Measurements from ENCODE around the gene APPL1. TPM values are rescaled to one million over a fixed set of nuclear protein-coding genes. Genes with fewer than 3 reads are reported as not detected.

Gene APPL1
- total RNA-seq, 1 donor from 2014 or later = 42.8 TPM

DNA sequence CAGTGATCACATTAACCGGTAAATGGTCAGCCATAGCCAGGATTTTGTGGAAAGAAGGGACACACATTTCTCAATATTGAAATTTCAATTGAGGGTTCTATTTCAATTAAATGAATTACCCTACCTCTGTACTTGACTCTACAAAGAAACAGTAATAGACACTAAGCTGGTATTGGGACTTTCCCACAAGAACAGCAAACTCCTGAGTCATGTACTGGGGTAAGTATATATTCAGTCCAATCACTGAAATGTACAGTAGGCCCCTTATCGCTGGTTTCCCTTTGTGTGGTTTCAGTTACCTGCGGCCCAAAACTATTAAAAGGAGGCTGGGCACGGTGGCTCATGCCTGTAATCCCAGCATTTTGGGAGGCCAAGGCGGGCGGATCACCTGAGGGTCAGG, 47.3 kb downstream of the APPL1 start:
- peaks cover 47% of the 10 kb centered on the region for H3K36me3 ChIP-seq
- DNase-seq = no peak
- H3K9me3 ChIP-seq = no peaks in the 10 kb centered on the region
- no peak for ATAC-seq
- TF ChIP-seq, protein P1, sequence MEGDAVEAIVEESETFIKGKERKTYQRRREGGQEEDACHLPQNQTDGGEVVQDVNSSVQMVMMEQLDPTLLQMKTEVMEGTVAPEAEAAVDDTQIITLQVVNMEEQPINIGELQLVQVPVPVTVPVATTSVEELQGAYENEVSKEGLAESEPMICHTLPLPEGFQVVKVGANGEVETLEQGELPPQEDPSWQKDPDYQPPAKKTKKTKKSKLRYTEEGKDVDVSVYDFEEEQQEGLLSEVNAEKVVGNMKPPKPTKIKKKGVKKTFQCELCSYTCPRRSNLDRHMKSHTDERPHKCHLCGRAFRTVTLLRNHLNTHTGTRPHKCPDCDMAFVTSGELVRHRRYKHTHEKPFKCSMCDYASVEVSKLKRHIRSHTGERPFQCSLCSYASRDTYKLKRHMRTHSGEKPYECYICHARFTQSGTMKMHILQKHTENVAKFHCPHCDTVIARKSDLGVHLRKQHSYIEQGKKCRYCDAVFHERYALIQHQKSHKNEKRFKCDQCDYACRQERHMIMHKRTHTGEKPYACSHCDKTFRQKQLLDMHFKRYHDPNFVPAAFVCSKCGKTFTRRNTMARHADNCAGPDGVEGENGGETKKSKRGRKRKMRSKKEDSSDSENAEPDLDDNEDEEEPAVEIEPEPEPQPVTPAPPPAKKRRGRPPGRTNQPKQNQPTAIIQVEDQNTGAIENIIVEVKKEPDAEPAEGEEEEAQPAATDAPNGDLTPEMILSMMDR (IDR thresholded peaks at IDR 0.05) = no peak
- no peaks in the 10 kb centered on the region for H3K4me1 ChIP-seq
- H3K4me3 ChIP-seq = no peak overlapping the region
- intact Hi-C loops (cut with DNase I) = no loop called here
- no peak overlapping the region for H3K27ac ChIP-seq
- H3K27me3 ChIP-seq = no peaks in the 10 kb centered on the region

- Histone ChIP-seq H3K4me3 (no peak overlapping the region), H3K9me3 (no peaks in the 10 kb centered on the region), H3K27me3 (no peaks in the 10 kb centered on the region), H3K36me3 (peaks cover 42% of the 10 kb centered on the region), H3K27ac (no peak overlapping the region), H3K4me1 (no peaks in the 10 kb centered on the region)
- intact Hi-C loops (cut with DNase I) = no loop called here
- ATAC-seq = no peak
- DNase-seq = no peak
- TF ChIP-seq, protein P1 (IDR thresholded peaks at IDR 0.05) = no peak
These were observed 47.9 kb downstream of the APPL1 start for GRCh38 chr3:57275393-57275792.

- TF ChIP-seq, protein P1 (IDR thresholded peaks at IDR 0.05) = no peak
- no peak for DNase-seq
- Histone ChIP-seq H3K27me3 (no peaks in the 10 kb centered on the region), H3K4me3 (no peak overlapping the region), H3K9me3 (no peaks in the 10 kb centered on the region), H3K36me3 (peaks cover 26% of the 10 kb centered on the region), H3K27ac (no peak overlapping the region), H3K4me1 (no peaks in the 10 kb centered on the region)
- intact Hi-C loops (cut with DNase I) = no loop called here
- no peak for ATAC-seq
These were observed 50.7 kb downstream of the APPL1 start for GRCh38 chr3:57278237-57278636.

- Histone ChIP-seq H3K27ac (no peak overlapping the region), H3K27me3 (no peaks in the 10 kb centered on the region), H3K9me3 (no peaks in the 10 kb centered on the region), H3K36me3 (peaks cover 15% of the 10 kb centered on the region), H3K4me3 (no peak overlapping the region), H3K4me1 (no peaks in the 10 kb centered on the region)
- ATAC-seq (no peak), DNase-seq (no peak)
- TF ChIP-seq, protein P1 (IDR thresholded peaks at IDR 0.05) = no peak
- intact Hi-C loops (cut with DNase I) = no loop called here
These were observed 52.2 kb downstream of the APPL1 start for GRCh38 chr3:57279685-57280084.

DNA sequence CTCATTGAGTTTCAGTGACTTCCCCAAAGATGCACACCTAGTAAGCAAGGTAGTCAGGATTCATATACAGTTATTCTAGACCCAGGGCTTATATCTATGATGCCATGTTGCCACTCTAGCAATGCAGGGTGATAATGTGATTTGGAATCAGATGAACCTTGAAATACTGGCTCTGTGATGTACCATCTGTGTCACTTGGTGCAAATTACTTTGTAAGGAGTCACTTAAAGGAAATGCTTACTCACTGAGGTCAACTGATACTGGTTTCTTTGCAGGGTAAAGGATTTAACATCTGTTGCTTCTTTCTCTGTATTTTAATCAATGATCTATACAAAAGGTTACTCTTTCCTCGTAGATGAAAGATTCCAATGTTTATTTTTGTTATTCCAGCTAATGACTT, 54.2 kb downstream of the APPL1 start:
- Histone ChIP-seq H3K27me3 (no peaks in the 10 kb centered on the region), H3K4me1 (no peaks in the 10 kb centered on the region), H3K9me3 (no peaks in the 10 kb centered on the region), H3K4me3 (no peak overlapping the region), H3K36me3 (peaks cover 1% of the 10 kb centered on the region), H3K27ac (no peak overlapping the region)
- intact Hi-C loops (cut with DNase I) = no loop called here
- DNase-seq (no peak), ATAC-seq (no peak)
- TF ChIP-seq, protein P1 (IDR thresholded peaks at IDR 0.05) = no peak

DNA sequence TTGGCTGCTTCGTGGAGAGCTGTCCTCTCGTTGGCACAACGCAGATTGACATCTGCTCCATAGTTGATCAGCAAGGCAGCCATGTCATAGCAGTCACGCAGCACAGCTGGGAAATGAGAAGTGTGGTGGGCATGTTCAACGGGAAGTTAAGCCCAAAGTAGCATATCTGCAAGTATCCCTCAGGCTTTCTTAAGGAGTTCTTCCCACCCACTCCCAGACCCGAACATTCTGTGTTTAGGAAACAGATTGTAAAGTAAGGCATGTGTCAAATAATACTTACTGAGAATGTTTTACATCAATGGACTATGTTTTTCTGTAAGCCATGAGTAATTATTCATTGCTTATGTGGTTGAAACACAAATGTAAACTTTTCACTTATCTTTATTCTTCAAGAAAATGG, 55.8 kb downstream of the APPL1 start:
- H3K27me3 ChIP-seq = no peaks in the 10 kb centered on the region
- TF ChIP-seq, protein P1 (IDR thresholded peaks at IDR 0.05) = no peak
- intact Hi-C loops (cut with DNase I) = no loop called here
- H3K4me1 ChIP-seq = no peaks in the 10 kb centered on the region
- H3K27ac ChIP-seq = no peak overlapping the region
- no peak for DNase-seq
- no peak for ATAC-seq
- H3K36me3 ChIP-seq = no peaks in the 10 kb centered on the region
- no peaks in the 10 kb centered on the region for H3K9me3 ChIP-seq
- H3K4me3 ChIP-seq = no peak overlapping the region
